ENCODE data around the gene SV2A. TPM values are rescaled to one million over a fixed set of nuclear protein-coding genes. Genes with fewer than 3 reads are reported as not detected.
A peak's percentile ranks its signal among the peaks of the same experiment; 100 is the strongest.
"Not testable (repeated sequence)": the region's sequence is repeated elsewhere in the genome, so short reads cannot be mapped to it uniquely, and the experiment has no call there.

SV2A gene, protein sequence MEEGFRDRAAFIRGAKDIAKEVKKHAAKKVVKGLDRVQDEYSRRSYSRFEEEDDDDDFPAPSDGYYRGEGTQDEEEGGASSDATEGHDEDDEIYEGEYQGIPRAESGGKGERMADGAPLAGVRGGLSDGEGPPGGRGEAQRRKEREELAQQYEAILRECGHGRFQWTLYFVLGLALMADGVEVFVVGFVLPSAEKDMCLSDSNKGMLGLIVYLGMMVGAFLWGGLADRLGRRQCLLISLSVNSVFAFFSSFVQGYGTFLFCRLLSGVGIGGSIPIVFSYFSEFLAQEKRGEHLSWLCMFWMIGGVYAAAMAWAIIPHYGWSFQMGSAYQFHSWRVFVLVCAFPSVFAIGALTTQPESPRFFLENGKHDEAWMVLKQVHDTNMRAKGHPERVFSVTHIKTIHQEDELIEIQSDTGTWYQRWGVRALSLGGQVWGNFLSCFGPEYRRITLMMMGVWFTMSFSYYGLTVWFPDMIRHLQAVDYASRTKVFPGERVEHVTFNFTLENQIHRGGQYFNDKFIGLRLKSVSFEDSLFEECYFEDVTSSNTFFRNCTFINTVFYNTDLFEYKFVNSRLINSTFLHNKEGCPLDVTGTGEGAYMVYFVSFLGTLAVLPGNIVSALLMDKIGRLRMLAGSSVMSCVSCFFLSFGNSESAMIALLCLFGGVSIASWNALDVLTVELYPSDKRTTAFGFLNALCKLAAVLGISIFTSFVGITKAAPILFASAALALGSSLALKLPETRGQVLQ
- total RNA-seq: 0.20 TPM

DNA sequence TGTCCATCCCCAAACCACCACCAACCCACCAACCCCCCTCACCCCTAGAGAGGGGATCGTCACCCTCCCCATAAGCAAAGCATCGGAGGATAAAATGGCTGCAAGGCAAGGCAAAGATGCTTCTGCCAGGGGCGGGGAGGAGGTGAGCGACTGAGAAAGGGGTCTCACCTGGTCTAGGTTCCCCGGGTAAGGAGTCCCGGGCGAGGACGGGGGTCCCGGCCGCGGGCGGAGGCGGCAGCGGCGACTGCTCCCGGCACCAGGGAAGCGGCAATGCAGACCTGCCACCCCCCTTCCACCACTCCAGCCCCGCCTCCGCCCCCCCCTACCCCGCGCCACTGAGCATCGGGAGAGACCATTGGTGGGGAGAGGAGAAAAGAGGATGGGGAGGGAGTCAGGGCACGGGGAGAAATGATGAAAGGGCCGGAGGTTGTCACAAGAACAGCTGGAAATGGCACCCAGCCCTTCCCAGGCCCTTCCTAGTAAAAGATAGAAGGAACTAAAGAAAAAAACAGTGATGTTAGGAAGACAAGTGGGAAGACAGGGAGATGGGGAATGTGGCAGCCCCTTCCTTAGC lies at the start of gene SV2A:
SV2A (minus strand) TSS at position 274 of the 574 bp plus-strand sequence. CDS start 4,004 bp downstream, outside the sequence.
- ATAC-seq: no peak

DNA sequence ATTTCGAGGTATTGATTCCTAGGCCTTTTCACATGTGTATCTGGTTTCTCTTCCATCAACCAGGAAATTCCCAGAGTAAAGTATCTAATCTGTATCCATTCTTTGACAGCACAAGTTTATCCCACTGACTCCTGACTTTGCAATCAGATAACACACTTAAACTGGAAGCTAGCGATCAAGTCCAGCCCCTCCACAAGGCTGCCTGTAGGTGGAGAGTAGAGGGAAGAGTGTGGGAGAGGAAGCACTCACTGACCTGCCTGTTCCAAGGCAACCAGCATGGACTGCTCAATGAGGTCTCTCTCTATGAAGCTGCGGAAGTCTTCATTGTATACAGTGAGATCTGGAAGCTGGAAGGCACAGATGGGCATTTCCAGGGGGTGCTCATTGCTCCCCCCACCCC lies 49.4 kb upstream of the SV2A start:
- ATAC-seq: no peak

DNA sequence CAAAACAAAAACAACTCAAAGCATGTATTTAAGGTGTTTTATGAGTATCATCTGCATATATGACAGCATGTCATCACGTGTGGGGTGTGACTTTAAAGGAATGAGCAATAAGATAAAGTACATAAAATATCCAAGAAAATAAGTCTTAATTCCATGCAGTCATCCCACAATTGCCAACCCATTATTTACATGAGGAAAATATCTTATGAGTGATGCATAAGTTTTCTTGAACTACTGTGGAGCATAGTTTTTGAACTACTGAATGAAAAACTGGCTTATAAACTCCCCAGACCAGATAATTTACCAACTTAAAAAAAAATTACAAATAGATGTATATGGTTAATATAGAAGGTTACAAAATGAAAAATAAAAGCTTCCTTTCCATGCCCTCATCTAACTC lies 48.8 kb upstream of the SV2A start:
- no peak for ATAC-seq

DNA sequence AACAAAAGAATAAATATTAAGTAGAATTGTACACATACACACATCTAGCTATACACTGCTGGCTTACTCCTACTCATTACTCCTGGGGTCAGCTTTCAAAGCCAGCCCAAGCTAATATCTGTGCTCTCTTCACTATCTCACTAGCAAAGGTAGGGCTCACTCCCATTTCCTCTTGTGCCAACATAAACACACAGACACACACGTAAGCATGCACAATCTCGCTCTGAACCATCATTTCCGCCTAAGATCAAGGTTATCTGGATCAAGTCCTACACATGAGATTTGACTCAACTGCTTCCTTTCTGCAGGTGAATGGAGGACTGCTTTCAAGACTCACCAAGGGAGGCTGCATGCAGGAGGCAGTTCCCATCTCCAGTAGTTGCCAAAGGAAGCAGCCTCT lies 47.8 kb upstream of the SV2A start:
- no peak for ATAC-seq

DNA sequence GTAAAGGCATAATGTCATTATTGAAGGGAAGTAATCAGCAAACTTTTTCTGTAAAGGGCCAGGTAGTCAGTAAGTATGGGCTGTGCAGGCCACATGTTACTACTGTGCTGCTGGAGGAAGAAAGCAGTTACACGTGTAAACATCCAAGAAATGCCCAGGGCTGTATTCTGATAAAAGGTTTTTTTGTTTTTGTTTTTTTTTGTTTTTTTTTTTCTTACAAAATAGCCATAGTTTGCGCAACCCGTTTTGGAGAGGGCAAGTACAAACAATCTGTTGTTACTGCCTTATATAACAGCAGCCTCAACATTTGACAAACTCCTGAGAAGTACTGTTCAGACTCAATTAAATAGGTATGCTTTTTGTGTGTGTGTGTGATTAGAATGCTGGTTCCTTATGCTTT lies 45.7 kb upstream of the SV2A start:
- ATAC-seq: no peak

DNA sequence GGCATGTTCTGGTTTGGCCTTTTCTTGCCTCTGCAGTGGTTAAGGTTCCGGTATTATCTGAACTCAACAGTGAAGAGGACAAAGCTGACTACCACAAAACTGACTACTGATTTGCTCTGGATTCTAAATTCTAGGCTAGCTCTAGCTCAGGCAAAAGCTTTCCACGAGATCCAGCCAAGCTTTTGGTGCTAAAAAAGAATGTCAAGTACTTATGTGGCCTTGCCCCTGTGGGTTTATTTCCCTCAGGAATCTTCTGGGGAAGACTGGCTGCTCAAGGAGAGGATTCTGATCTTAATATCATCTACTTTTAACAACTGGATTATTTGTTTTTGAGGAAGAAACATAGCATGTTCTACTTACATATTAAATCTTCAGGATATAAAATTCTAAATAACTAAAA lies 45.1 kb upstream of the SV2A start:
- ATAC-seq: no peak

DNA sequence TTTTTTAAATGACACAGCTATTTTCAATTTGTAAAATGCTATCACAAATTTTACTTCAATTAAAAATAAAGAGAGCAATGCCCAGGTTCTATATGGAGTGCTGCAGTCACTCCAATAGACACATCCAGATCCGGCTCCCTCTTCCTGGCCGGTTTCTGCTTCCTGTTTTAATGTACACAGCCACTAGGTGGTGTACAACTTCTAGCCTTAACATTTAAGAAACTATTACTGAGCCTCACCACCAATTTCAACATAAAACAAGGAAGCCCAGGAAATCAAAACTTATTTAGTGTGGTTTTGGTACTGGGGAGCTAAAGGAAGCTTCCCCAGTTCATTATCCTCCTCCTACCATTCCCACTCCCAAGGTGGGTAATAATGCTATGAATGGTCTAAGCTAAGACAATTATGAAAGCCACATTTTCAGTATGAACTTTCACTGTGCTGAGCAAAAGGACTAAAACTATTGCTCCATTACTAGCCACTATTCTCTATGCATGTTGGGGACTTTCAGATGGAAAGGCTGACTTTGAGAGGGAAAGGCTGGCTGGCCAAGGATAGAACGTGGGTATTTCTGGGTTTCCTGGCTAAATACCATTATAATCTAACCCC lies 44.5 kb upstream of the SV2A start:
- ATAC-seq: peak; percentile 91

DNA sequence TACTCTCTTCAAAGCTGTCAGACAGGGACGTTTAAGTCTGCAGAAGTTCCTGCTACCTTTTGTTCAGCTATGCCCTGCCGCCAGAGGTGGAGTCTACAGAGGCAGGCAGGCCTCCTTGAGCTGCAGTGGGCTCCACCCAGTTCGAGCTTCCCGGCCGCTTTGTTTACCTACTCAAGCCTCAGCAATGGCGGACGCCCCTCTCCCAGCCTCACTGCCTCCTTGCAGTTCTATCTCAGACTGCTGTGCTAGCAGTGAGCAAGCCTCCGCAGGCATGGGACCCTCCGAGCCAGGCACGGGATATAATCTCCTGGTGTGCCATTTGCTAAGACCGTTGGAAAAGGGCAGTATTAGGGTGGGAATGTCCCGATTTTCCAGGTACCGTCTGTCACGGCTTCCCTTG lies 39.9 kb upstream of the SV2A start:
- ATAC-seq: not testable (repeated sequence)

DNA sequence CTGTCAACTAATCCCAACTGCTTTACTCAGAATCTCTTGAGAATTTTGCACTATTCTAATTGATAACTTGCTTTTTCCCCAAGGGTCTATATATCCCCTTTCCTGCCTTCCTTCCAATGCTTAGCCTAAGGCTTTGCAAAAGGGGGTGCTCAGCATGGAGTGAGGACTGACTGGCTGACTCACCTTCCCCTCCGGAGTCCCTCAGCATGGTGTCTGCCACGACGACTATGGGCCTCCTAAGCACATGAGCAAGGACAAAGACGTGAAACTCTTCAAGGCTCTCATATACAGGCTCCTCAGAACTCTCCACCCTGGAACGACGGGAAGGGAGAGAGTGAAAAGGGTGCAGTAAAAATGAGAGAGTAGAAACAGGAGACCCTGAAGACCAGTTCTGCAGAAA lies 32.3 kb upstream of the SV2A start:
- ATAC-seq: no peak

DNA sequence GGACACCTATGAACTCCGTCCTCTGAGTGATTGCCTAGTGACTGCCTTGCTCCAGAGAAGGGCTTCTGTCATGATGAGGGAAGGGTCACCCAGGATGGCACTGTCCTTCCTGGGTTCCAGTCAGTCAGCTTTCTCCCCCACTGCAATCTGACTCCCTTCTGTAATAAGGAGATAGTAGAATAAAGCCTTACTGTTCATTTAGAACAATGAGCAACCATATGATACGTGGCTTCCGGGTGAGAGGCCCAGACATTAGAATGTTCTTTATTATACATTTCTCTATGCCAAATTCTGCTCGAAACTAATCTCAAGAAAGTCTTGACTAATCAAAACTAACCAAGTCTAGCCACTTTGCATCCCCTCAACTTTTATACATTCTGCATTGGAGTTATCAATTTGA lies 27.6 kb upstream of the SV2A start:
- ATAC-seq: no peak

DNA sequence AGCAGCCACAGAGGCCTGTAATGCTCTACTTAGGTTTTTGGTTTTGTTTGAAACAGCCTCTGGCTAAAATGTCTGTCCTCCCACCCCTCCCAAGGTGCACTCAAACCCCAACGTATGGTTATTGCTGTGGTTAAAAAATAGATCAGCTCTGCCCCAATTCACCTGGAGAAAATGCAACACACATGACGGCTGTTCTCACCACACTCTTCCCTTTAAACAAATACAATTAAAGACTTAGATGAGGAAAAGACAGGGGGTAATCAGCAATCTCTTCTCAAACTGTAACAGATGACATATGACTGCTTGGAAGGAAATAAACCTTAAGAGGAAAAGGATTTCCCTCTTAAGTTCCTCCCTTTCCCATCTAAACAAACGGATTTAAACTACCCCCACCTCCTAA lies 25.2 kb upstream of the SV2A start:
- ATAC-seq: no peak

DNA sequence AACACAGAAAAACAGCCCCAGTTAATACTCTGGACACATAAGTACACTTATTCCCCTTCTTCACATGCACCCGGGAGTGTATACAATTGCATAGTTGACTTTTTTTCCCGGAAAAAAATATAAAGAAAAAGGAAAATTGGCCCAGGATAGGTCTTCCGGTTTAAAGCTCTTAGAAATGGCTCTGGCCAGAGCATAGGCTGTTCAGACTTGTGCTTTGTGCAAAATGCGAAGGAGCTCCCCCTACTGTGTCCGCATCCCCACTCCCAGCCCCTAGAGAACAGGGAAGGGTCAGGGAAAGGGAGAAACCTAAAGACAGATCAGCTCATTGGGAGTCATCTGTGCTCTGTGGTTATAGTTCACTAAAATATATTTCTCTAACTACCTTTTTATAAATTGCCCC lies 24.6 kb upstream of the SV2A start:
- ATAC-seq: no peak

DNA sequence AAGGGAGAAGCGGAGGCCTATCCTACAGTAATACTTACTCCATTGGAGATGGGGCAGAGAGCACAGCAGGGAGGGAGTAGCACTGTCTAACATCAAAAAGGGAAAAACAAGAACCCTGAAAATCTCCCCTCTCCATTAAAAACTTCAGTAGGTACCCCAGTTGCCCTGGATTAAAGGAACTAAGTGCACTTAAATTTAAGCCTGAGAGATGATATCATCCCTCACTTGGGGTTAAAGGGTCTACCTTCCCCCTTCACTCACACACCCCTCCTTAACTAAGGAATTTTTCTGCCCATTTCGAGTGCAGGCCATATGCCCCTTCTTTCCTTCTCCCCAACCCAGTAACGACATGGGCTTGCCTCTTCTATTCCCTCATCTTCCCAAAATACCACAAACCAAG lies 22.8 kb upstream of the SV2A start:
- no peak for ATAC-seq

DNA sequence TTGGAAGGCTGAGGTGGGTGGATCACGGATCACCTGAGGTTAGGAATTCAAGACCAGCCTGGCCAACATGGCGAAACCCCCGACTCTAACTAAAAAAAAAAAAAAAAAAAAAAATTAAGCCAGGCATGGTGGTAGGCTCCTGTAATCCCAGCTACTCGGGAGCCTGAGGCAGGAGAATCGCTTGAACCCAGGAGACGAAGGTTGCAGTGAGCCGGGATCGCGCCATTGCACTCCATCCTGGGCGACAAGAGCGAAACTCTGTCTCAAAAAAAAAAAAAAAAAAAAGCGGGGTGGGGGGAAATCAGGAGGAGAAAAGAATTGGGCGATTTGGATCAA lies 21.0 kb upstream of the SV2A start:
- ATAC-seq: not testable (repeated sequence)

DNA sequence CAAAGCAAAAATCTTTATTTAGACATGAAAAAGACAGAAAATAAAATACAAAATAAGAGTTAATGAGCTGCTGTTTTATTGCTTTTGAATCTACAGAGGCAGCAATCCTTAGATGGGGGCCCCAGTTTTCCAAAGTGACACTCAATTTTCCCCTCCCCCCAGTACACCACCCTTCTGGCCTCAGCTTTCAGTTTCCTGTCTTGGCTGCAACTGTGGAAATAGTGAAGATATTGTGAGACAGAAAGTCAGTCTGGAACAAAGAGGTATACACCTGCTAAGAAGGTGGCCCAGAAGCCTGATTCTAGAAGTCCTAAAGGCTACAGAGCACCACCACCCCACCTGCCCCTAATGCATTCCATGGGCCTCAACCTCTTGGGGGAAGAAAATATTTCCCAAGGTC lies 20.1 kb upstream of the SV2A start:
- no peak for ATAC-seq

DNA sequence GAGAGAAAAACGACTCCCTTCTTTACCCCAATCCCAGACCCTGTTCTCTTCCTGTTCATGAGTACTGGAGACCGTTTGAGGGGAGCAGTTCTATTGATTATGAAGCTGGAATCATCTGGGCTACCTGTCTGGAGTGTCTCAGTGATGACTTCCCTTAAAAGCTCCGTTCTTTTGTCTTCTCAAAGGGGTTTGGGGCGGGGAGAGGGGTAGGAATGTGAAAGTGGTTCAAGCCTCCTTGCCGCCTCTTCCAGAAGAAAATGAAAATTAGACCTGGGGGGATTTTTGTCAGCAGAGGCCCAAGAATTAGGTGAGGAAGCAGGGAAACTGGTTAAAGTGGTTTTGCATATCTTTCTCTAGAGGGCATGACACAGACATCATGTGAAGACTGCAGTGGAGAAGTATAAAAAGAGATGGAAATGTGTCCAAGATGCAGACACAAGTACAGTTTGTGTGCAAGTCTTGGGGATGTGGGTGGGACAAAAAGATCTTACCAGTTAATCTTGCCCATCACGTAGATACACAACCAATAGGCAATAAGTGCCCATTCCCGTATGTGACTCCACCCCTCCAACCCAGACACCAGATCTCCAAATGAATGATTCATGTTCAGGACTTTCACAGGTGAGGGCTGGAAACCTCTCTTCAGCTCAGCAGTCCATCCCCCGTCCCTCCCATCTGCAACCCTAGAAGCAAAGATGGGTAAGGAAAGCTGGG lies 19.5 kb upstream of the SV2A start:
- peak; percentile 65 for ATAC-seq

DNA sequence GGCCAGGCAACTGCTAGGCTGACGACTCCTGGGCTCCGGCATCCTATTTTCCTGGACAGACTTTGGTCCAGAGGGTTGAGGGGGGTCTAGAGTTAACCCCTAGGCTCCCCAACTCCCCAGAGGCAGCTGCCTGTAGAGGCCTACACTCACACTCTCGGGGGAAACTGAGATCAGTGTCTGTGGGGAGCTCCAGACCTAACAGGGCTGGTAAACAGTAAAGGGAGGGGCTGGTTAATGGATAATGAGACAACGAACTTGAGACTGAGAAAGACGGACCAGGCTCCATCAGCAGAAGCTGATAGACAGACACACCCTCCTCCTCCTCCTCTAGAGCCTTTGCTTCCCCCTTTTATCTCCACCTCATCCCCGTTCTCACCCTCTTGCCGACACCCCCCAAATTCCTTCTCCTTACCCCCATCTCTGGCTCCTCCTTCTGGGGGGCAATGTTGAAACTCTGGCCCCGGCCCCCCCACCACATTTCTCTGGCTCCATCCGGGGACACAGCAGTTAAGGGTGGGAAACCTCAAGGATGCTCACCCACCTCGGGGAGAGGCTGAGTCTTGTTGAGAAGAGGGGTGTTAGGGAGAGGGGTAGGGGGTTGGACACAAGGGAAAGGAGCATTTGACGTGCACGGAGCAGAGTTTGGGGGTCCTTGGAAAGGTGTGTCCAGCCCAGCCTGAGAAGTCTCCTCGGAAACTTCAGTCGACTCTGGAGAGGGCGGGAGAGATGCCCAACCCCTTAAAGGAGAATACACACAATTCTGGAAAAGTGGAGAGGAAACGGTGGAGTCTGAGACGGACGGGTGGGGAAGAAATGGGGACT lies 18.7 kb upstream of the SV2A start, which contains the start of gene MTMR11:
MTMR11 (minus strand) TSS at position 710 of the 822 bp plus-strand sequence; CDS start at position 478, 232 bp downstream.
- ATAC-seq: peak; percentile 28

DNA sequence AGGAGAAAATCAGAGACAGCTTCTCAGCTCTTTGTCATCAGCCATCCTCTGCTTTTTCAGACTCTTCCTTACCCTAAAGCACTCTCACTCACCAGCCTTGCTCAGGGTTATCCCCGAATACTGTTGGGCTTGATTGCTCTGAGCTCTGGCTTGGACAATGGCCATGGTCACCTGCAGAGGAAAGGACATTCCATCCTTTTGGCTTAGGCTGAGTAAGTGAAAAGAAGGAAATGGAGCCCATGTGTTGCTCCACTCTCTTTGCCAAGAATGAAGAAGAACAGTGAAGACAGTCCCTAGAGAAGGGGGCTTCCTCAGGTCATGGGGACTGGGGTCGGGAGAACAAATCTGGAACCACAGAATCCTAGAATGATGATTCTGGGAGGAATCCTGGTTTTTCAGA lies 16.7 kb upstream of the SV2A start:
- no peak for ATAC-seq

DNA sequence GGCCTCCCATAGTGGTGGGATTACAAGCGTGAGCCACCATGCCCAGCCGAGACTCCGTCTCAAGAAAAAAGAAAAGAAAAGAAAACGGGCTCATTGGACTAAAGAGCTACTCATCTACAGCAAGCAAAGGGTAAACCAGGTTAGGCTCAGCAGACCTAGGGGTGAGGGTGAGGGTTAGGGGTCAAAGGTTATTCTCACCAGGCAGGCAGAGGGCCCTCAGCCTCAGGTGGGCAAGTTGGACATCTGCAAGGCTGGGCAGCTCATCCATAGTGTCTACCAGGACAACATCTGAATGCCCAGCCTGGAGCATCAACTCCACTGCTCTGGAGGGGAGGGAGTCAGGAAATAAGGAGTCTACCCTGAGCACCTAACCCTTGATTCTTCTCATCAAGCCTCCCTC lies 15.6 kb upstream of the SV2A start:
- no peak for ATAC-seq

DNA sequence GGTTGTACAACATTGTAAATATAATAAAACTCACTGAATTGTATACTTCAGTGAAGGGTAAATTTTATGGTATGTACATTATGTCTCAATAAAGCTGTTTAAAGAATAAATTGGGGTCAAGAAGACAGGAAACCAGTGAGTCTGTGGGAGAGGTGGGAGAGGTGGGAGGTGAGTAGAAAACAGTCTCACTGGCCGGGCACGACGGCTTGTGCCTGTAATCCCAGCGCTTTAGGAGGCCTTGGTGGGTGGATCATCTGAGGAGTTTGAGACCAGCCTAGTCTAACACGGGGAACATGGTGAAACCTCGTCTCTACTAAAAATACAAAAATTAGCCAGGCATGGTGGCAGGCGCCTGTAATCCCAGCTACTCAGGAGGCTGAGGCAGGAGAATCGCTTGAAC lies 14.8 kb upstream of the SV2A start:
- no peak for ATAC-seq

DNA sequence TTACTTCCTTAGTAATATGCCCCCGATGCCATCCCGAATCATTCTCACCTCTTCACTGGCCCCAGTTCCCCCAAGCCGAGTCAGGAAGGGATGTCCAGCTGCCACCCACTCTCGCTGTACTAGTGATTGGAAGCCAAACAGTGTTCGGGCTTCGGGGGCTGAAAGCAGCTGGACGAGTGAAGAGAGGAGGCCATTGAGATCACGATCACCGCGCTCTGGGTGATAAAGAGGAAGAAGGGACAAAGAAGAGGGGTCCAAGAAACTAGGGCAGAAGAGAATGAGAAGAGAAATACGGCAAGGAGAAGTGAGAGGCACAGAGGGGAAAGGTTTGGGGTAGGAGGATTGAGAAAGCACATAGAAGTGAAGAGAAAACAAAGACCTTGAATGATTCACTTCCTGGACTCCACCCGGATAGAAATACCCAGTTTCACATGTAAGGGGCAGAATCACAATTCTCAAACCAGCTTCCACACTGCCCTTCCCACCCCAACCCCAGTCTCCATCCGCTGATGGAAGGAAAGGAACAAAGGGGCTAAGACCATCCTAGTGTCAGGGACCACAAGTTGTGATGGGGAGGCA lies 13.7 kb upstream of the SV2A start:
- ATAC-seq: no peak

Data from esophagus mucosa (tissue), 1 donor.